Mesodermal cell (in vitro differentiated cells): Measurements from ENCODE around the gene GP1BA.

Source experiments
- H3K27ac ChIP-seq: 2 replicates; pipeline ENCODE4 v1.7.0; 2013; ENCODE audit warnings: mild to moderate bottlenecking, low read depth, low read length, moderate library complexity; ENCODE audit not compliant: severe bottlenecking
- H3K36me3 ChIP-seq: 2 replicates; pipeline ENCODE4 v1.7.1; 2013; ENCODE audit warnings: mild to moderate bottlenecking, low read length, moderate library complexity; ENCODE audit not compliant: control insufficient read depth, insufficient read depth
- H3K4me1 ChIP-seq: one replicate; pipeline ENCODE4 v1.7.1; 2013; ENCODE audit warnings: mild to moderate bottlenecking, low read length; ENCODE audit not compliant: insufficient read depth, control insufficient read depth, poor library complexity, severe bottlenecking
- H3K4me3 ChIP-seq: 2 replicates; pipeline ENCODE4 v1.7.0; 2013; ENCODE audit warnings: low read length, control low read depth, mild to moderate bottlenecking; ENCODE audit not compliant: insufficient read depth, poor library complexity, severe bottlenecking; ENCODE audit errors: extremely low read depth
- H3K9me3 ChIP-seq: 2 replicates; pipeline ENCODE4 v1.7.1; 2013; ENCODE audit warnings: mild to moderate bottlenecking, low read length, moderate library complexity; ENCODE audit not compliant: control insufficient read depth
- WGBS, 2 experiments: methylation state at CpG; one replicate each; pipeline ENCODE4 v1.1.5; 2013; ENCODE audit warnings: missing lambda C conversion rate in 2 of 2; ENCODE audit not compliant: insufficient coverage in 2 of 2; 5-methylcytosine and 5-hydroxymethylcytosine counted together

The GP1BA gene

DNA sequence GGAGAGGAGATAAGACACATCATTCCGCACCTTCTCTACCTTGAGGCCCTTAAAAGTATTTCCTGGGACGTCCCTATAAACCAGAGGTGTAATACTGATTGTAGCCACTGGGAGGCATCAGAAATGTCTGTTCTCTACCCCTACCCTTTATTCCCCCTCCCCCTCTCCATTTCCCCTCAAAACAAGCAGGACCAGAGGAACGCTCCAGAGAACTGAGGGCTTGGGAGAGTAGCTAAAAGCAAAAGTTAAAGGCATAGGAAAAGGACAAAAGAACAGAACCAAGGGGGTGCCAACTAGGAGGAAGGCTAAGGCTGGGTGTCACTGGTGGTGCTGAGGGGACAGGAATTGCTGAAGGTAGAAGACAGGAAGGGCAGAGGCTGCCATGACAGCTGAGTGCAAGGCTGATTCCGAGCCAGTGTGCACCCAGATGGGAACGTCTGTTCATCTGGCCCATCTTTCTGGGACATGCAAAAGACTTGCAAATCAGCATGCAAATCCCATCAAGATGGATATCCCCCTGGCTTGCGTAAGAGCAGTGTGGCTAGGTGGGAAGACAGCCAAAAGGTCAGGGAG lies 48.7 kb downstream of the GP1BA start:
- Histone ChIP-seq H3K4me3 (no peak overlapping the region), H3K4me1 (no peaks in the 10 kb centered on the region)

DNA sequence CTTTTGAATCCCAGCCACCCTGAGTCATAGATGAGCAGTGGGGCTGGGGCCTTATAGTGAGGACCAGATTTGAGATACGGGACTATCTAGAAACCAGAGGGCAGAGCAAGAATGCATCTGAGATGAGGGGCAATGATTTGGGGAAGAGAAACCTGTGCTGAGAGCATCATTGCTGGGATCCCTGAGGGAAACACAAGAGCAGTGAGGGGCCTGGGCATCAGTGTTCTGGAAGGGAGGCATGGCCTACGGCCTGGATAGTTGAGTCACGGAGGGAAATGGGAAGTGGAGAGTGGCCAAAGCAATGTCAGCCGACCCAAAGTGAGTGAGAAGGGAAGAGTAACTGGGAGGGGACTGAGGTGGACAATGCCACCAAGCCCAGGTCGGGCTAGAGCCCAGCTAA lies 50.2 kb downstream of the GP1BA start:
- no peaks in the 10 kb centered on the region for H3K9me3 ChIP-seq
- H3K4me3 ChIP-seq = no peak overlapping the region
- WGBS, 2 experiments = 59 to 95% methylated on average over 4 of the region's 5 CpGs
- peaks cover 46% of the 10 kb centered on the region for H3K36me3 ChIP-seq
- no peaks in the 10 kb centered on the region for H3K4me1 ChIP-seq
- H3K27ac ChIP-seq = no peak overlapping the region

More for the DNA sequence above, 48.7 kb downstream of the GP1BA start:
- peaks cover 59% of the 10 kb centered on the region for H3K36me3 ChIP-seq
- H3K27ac ChIP-seq = no peak overlapping the region
- WGBS, 2 experiments = 34 to 58% methylated on average over 3 to 4 of the region's 6 CpGs
- no peaks in the 10 kb centered on the region for H3K9me3 ChIP-seq
